ENCODE results near the gene EPB41L2.
"Not testable (repeated sequence)": the region's sequence is repeated elsewhere in the genome, so short reads cannot be mapped to it uniquely, and the experiment has no call there.

Gene EPB41L2

GRCh38 chr6:130827247-130828149 lies 235.5 kb downstream of the EPB41L2 start, which contains the start of gene SMLR1:
Gene SMLR1 (plus strand): TSS chr6:130827406. CDS start chr6:130827414, 8 bp downstream.
- DNase-seq = no peak

- no peak for DNase-seq
Observed at GRCh38 chr6:130826442-130827246, 236.4 kb downstream of the EPB41L2 start.

- no peak for DNase-seq
Observed at GRCh38 chr6:130825772-130826441, 237.1 kb downstream of the EPB41L2 start.

GRCh38 chr6:130824978-130825694 lies 237.9 kb downstream of the EPB41L2 start:
- no peak for DNase-seq

GRCh38 chr6:130822736-130823135 lies 240.3 kb downstream of the EPB41L2 start:
- DNase-seq = no peak

- DNase-seq = no peak
Observed at GRCh38 chr6:130815200-130816071, 247.6 kb downstream of the EPB41L2 start.

- DNase-seq = no peak
Observed at GRCh38 chr6:130814506-130814905, 248.5 kb downstream of the EPB41L2 start.

- no peak for DNase-seq
Observed at GRCh38 chr6:130811932-130812331, 251.1 kb downstream of the EPB41L2 start.

- no peak for DNase-seq
Observed at GRCh38 chr6:130810307-130811030, 252.6 kb downstream of the EPB41L2 start.

- DNase-seq = not testable (repeated sequence)
Observed at GRCh38 chr6:130801368-130801767, 261.7 kb downstream of the EPB41L2 start.

- no peak for DNase-seq
Observed at GRCh38 chr6:130797061-130797460, 266.0 kb downstream of the EPB41L2 start.

GRCh38 chr6:130796313-130796905 lies 266.6 kb downstream of the EPB41L2 start:
- DNase-seq = no peak

- no peak for DNase-seq
Observed at GRCh38 chr6:130794738-130795137, 268.3 kb downstream of the EPB41L2 start.

- no peak for DNase-seq
Observed at GRCh38 chr6:130794010-130794697, 268.9 kb downstream of the EPB41L2 start.

Data from activated effector memory CD4-positive, alpha-beta T cell treated with Interleukin-2 at 50 U/mL for 16 hours (primary cell).